ENCODE measurements around the gene PPP2CA.

- TF ChIP-seq CTCF (conservative IDR thresholded peaks at IDR 0.05; ENCODE audit: low read length) (no peak), EZH2phosphoT487 (IDR thresholded peaks at IDR 0.05; ENCODE audit: borderline replicate concordance, low read depth, low read length) (no peak)
Observed at GRCh38 chr5:134223406-134224248, 2.2 kb downstream of the PPP2CA start.
